ENCODE data around the gene RUFY1.
"Not testable (repeated sequence)": the region's sequence is repeated elsewhere in the genome, so short reads cannot be mapped to it uniquely, and the experiment has no call there.

Gene RUFY1

DNA sequence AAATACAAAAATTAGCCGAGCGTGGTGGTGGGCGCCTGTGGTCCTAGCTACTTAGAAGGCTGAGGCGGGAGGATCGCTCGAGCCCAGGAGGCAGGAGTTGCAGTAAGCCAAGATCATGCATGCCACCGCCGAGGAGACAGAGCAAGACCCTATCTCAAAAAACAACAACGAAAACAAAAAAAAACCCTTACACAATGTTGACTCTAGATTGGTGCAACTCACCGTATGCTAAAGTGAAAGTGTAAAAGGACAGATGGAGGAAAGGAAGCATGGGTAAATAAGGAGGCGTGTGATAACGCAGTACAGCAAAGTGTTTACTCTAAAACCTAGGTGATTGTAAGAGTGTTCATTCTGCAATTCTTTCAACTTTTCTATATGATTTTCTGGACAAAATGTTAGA, 15.9 kb upstream of the RUFY1 start:
- no peak for DNase-seq (ENCODE audit: low read depth, low spot score)

DNA sequence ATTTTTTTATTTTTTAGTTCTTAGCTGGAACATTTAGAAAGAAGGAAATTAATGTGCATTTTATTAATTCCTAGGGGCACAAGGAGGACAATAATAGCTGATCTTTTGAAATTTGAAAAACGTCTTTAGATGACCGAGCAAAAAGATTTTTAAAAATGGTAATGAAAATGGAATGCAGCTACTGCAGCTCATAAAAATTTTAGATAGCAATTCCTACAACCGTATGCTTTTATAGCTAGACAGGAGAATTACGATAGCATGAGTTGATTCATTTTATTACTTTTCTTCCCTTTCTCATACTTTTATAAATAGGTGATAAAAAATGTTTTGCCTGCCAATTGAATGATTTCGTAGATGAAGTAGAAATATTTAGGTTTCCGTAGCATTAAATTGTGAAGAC, 13.7 kb upstream of the RUFY1 start:
- no peak for DNase-seq (ENCODE audit: low read depth, low spot score)

DNA sequence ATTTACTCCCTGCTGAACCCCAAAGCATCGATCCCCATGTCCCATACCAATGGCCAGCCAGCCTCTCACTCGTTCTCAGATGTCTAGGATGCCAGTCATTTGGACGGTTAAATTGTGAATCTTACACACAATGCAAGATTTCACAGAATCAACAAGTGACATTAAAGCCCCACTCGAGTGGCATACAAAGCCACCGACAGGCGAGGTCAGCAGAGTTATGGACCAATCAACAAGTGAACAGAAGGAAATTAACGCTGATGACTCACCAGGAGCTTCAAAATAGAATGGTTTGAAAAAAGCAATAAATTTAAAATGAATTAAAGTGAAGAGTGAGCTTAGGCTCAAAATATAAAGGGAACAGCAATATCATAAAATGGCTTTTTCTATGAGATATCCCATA, 8.2 kb upstream of the RUFY1 start:
- no peak for DNase-seq (ENCODE audit: low read depth, low spot score)

DNA sequence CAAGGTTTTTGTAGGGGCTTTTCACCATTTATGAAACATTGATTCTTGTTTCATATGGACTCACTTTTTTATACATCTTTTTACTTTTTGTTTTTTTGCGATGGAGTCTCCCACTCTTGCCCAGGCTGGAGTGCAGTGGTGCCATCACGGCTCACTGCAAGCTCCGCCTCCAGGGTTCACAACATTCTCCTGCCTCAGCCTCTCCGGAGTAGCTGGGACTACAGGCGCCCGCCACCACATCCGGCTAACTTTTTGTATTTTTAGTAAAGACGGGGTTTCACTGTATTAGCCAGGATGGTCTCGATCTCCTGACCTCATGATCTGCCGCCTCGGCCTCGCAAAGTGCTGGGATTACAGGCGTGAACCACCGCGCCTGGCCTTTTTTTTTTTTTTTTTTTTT, 7.1 kb upstream of the RUFY1 start:
- not testable (repeated sequence) for DNase-seq (ENCODE audit: low read depth, low spot score)

DNA sequence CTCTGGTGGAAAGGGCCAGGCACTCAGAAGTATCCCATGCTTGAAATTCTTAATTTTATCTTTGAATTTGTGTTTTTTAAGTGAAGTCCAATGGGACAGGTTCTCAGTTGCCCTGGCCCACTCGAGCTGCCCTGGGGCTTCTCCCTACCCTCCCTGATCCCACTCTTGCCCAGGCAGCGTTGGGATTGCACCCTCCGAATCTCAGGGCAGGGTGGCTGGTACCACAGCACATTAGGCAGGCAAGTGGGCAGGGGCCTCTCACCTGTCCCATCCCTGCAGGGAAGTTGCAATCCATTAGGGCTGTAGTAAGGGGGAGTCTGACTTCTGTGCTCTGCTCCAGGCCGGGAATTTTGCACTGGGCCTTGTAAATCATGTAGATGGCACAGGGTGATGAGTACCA, 2.7 kb downstream of the RUFY1 start:
- no peak for DNase-seq (ENCODE audit: low read depth, low spot score)

DNA sequence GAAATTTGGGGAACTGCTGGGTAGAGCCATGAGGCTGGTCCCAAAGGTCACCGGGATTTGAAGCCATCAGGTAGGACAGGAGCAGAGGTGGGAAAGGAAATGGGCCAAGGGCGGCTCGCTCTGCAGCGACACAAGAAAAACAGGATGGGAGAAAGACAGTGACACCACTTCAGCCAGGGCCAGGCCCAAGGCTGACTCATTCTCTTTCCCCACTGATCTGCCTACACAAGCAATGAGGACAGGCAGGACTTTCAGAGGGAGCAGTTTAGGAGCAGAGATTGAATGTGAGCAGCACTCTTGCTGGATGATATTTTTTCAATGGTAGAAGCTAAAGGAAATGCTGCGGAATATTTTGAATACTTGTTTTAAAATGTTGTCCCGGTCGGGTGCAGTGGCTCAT, 3.5 kb downstream of the RUFY1 start:
- no peak for DNase-seq (ENCODE audit: low read depth, low spot score)

DNA sequence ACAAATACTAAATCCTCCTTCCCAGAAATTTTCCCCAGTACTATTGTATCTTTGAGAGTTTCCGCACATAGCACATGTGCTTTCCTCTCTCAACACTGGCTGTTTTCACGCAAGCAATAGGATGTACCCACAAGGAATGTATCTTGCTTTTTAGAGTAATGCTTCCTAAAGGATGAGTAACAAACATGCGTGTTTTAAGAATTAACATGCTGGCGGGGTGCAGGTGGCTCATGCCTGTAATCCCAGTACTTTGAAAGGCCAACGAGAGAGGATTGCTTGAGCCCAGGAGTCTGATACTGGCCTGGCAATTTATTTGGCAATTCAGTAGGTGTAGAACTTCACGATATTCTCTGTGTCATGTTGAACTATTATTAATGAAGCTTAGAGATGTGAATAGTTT, 4.6 kb downstream of the RUFY1 start:
- no peak for DNase-seq (ENCODE audit: low read depth, low spot score)

DNA sequence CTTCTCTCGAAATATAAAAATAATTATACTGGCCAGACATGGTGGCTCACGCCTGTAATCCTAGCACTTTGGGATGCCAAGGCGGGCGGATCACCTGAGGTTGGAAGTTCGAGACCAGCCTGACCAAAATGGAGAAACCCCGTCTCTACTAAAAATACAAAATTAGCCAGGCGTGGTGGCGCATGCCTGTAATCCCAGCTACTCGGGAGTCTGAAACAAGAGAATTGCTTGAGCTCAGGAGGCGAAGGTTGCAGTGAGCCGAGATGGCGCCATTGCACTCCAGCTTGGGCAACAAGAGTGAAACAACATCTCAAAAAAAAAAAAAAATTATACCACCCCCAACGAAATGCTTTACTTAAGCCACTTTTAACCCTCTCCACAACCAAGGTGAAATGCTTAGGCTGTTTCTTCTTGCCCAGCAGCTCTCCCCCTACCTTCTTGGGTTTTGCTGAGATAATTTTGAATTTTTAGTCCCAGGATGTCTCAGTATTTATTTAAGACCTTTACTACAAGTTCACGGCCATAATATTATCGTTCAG, 8.0 kb downstream of the RUFY1 start:
- not testable (repeated sequence) for DNase-seq (ENCODE audit: low read depth, low spot score)

DNA sequence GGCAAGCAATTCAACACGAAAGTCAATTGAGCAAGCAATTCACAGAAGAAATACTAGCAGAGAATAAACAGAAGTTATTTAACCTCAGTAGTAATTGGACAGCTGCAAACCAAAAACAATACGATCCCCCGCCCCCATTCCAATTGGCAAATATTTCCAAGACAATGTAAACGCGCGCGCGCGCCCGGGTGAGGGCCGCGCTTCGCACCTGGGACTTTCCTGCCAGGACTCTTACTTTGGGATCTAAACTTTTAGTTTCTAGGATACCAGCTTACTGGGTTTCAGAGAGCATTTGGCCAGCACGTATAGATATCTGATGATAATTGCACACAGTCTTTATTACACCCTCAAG, 8.6 kb downstream of the RUFY1 start:
- no peak for DNase-seq (ENCODE audit: low read depth, low spot score)

DNA sequence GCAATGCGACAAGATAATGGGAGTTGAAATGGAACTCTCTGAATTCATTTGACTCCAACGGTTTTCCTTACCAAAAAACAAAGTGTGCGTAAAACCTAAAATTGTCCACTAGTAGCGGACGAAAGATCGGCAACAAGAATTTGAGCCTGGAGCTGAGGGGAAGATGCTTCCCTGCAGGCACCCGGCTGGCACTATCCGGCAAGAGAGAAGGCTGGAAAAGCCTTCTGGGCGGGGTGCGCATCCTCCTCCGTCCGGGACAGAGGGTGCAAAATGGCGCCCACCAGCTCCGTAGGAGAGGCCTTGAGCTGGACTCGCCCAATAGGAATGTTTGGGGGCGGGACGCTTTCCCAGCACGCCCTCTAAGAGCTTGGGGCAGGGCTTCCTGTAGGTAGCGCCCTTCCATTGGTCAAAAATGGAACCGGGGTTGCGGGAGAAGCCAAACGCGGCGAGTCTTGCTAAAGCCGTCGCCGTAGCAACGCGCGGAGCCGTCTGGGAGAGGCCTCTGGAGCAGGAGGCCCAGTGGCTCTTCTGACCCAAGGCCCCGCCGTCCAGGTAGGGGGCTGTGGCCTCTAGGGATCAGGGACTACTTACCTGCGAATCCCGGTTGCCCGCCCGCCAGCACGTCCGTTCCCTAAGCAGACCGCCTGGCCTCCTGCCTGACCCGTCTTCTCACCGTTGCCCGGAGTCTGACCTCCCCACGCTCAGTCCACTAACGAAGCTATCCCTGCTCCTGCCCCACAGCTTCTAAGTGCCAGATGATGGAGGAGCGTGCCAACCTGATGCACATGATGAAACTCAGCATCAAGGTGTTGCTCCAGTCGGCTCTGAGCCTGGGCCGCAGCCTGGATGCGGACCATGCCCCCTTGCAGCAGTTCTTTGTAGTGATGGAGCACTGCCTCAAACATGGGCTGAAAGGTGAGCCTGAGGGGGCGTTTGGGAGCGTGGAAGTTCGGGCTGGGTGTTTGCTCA, 9.2 kb downstream of the RUFY1 start:
- DNase-seq (ENCODE audit: low read depth, low spot score): peak; percentile 81

DNA sequence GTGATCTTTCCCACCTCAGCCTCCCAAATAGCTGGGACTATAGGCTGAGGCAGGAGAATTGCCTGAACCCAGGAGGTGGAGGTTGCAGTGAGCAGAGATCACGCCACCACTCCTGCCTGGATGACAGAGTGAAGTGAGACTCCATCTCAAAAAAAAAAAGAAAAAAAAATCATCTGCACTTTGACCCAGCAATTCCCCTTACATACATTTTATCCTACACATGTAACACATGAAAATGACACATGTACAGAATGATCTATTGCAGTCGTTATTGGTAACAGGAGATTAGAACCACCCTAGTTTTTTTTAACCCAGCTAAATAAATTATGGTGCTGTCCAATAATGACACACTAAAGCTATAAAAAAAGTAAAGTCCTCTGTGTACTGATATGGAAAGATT, 14.2 kb downstream of the RUFY1 start:
- DNase-seq (ENCODE audit: low read depth, low spot score): no peak

DNA sequence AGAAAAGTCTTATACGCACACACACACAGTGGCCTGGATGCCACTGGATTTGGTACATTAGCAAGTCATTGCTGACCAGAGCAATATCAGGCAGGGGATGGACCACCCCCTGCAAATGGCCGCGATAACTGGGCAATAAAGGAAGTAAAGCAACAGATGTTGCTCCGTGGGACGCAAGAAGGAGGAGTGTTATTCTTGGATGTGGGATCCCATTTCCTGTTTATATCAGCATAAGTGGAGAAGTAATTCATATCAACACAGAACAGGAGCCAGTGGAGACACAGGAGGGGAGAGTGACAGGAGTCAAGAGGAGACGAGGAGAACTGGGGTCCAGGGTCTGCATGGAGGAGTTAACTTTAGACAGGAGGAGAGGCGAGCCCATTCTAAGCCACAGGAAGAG, 18.4 kb downstream of the RUFY1 start:
- no peak for DNase-seq (ENCODE audit: low read depth, low spot score)

DNA sequence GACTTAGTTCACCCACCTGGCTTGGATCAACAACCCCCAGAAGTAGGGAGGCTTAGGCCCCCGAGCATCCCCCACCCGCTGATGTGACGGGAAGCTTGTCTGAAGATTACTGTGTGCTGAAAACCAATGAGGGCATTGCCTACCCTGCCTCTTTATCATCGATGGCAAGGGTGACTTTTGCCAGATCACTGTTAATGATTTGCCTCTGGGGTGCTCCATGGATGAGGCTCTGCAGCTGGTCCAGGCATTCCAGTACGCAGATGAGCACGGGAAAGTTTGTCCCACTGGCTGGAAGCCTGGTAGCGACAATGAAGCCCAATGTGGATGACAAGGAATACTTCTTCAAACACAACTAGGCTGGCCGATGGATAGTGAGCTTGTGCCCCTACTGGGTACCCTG, 22.0 kb downstream of the RUFY1 start:
- DNase-seq (ENCODE audit: low read depth, low spot score): no peak

DNA sequence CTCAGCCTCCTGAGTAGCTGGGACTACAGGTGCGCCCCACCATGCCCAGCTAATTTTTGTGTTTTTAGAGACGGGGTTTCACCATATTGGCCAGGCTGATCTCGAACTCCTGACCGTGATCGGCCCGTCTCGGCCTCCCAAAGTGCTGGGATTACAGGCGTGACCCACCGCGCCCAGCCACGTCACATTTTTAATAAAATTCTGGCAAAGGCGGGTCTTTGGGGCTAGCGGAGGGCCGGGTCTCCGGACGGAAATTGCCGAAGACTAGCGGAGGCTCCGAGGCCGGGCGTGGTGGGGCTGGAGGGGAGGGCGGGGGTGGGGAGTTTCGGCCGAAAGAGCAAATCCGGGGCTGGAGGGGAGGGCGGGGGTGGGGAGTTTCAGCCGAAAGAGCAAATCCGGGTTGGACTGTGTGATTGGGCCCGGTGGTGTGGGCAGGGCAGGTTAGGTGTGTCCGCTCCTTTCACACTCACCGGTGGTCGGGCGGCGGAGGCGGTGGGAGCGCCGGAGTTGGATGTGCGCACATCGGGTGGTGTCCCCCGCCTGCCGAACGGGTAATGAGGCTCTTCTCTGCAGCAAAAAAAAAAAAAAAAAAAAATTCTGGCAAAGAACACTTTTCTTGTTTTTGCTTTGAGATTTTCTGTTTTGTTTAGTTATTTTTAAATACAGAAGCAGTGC, 27.1 kb downstream of the RUFY1 start:
- no peak for DNase-seq (ENCODE audit: low read depth, low spot score)

DNA sequence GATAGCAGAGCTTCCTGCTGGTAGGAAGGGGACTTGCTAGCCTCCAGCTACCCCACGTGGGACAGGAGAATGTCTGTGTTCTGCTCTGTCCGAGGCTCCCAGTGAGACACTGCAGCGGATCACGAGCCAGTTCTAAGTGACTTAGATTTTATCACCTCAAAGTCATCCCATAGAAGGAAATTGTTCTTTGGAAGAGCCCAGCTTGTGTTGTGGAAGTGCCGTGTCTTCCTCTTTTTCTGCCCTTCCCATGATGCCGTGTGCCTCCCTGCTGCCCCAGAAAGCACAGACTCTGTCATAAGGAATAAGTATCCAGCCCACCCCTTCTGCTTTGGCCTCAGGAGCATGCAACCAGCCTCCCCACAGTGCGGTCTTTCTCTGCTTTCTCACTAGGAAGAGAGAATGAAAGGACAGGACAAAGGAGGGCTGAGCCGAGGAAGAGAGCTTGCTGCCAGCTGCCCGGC, 35.6 kb downstream of the RUFY1 start:
- DNase-seq (ENCODE audit: low read depth, low spot score): no peak

DNA sequence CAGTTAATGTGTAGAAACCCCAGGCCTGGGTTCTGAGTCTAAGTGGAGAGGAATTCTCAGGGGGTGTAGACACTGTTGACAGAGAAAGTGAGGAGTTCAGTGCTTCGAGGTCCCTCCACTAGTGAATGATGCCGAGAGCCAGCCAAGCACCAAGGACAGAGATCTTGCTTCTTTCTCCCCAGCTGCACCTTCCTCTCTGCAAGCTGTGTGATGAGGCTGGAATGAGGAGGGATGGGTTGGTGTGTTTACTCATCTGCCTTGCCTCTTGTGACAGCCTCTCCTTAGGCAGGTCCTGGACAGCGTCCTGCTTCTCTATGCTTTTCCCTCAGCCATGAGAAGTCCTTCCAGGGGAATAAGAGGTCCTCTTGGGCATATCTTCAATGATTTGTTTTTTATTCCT, 37.8 kb downstream of the RUFY1 start:
- no peak for DNase-seq (ENCODE audit: low read depth, low spot score)

DNA sequence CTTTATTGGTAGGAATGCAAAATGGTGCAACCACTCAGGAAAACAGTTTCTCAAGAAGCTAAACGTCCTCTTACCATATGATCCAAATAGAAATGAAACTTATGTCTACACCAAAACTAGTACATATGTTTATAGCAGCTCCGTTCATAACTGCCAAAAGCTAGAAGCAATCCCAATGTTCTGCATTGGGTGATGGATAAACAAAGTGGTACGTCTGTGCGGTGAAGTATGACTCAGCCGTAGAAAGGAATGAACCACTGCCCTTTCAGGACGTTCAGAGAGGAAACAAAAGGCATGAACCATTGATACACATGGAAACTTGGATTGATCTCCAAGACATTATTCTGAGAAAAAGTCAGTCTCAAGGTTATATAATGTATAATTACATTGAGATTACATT, 45.6 kb downstream of the RUFY1 start:
- DNase-seq (ENCODE audit: low read depth, low spot score): no peak

DNA sequence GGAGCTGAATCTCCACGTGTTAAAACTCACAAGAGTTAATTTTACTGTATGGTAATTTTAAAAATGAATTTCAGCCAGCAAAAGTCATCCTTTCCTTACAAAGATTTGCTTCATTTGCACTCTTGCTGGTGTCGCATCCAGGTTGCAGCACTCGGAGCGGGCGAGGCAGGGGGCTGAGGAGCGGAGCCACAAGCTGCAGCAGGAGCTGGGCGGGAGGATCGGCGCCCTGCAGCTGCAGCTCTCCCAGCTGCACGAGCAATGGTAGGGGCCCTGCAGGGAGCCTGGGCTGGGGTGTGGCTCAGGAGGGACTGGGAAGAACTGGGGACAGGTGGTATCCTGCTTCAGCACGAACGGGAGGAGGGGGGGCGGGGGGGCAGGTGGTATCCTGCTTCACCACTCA, 46.1 kb downstream of the RUFY1 start:
- DNase-seq (ENCODE audit: low read depth, low spot score): no peak

DNA sequence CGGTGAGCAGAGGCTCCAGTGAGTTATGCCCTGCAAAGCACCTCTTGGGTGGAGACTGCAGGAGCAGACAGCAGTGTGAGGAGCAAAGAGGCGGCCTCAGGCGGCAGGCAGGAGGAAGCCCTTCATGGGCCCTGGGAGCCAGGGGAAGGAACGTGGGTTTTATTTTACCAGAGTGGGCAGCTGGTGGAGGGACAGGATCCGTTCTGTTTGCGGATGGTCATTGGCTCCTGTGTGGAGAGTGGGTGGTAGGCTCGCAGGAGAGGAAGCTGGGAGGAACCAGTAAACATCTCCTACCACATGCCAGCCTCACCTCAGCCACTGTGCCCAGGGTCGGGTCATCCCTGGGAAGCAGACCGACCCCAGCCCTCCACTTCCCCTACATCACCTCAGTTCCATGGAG, 48.7 kb downstream of the RUFY1 start:
- no peak for DNase-seq (ENCODE audit: low read depth, low spot score)

DNA sequence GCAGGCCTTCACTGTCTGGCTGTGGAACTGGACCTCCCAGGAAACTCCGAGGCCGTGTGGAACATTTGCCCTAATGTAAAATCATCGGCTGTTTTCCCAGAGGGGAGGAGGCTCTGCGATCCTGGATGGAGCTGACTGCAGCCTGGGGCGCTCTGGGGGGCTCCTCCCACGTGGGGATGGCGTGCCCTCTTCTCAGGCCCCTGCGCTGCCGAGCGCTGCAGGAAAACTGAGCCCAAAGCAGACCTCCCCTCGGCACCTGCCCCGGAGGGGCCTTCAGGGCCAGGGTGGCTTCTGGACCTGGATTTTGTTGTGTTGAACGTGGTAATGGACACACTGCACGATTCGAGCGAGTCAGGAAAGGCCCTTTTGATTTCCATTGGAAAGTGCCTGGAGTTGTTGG, 49.2 kb downstream of the RUFY1 start:
- no peak for DNase-seq (ENCODE audit: low read depth, low spot score)

DNA sequence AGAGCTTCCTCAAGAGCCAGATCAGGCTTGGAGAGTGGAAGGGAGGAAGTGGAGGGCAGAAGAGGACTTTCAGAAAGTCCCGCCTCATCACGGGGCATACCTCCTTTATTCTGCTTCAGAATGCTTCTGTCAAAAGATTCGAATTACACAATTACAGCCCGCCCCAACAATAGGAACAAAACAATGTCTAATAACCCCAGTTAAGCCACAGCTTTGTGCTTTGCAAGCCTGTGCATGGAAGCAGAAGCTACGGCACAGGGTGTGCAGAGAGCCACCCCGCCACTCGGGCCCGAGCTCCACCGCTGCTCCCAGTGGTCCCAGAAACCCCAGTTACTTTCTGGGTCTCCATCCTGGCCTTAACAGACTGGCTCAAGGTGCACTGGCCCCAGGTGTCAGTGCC, 49.6 kb downstream of the RUFY1 start:
- no peak for DNase-seq (ENCODE audit: low read depth, low spot score)

DNA sequence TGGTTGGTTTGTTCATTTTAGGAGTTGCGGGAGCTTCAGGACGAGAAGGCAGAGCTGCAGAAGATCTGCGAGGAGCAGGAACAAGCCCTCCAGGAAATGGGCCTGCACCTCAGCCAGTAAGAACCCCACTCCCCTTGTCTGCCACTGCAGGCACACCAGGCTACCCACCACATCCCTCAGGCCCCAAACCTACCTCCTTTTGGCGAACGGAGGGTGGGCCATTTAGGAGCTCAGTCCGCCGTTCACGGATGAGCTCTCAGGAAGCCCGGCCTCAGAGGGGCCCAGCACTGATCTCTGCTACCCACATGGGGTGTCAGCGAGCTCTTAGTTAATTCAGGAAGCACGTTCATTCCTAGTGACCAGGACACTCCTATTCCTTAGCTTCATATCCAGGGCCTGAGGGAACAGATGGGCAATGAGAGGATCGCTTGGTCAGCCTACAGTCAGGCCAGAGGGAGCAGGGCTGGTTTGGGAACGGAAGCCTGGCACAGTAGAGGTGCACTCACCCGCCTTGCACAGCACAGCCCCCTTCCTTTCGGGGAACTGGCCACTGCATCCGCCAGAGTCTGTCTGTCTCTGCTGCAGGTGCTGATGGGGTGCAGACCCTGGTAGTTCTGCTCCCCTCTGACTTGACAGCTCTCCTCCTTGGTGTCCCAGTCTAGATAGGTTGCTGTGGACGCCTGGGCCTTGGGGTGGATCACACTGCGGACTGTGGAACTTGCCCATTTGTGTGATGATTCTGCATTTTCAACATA, 51.7 kb downstream of the RUFY1 start:
- no peak for DNase-seq (ENCODE audit: low read depth, low spot score)
